MM.1S (cell line): Measurements from ENCODE around the gene PSMB5.

Experiments
- DNase-seq: peaks from one replicate; pipeline ENCODE4 v3.0.0-alpha.2; 2015
- H2AFZ ChIP-seq: fragments of 300-600 bp; sonication (generic); 2 replicates; pipeline ENCODE4 v1.6.0; 2016; ENCODE audit warnings: antibody characterized with exemption, low read length
- H3F3A ChIP-seq: fragments of 300-600 bp; sonication (generic); 2 replicates; pipeline ENCODE4 v1.6.1; 2016; ENCODE audit warnings: mild to moderate bottlenecking, antibody characterized with exemption, low read length, moderate library complexity, mixed read lengths; ENCODE audit not compliant: insufficient read depth
- H3K27ac ChIP-seq: fragments of 300-600 bp; sonication (generic); 2 replicates; pipeline ENCODE4 v1.5.1; 2016; ENCODE audit warnings: mild to moderate bottlenecking, low read length
- H3K27me3 ChIP-seq: fragments of 300-600 bp; sonication (generic); replicated peaks from 2 replicates; pipeline ENCODE4 v1.6.0; 2016; ENCODE audit warnings: low read length; ENCODE audit not compliant: insufficient read depth
- H3K36me3 ChIP-seq: fragments of 300-600 bp; sonication (generic); replicated peaks from 2 replicates; pipeline ENCODE4 v1.6.1; 2016; ENCODE audit warnings: mild to moderate bottlenecking, low read length, mixed read lengths; ENCODE audit not compliant: insufficient read depth
- H3K4me1 ChIP-seq: fragments of 300-600 bp; sonication (generic); 2 replicates; pipeline ENCODE4 v1.6.1; 2016; ENCODE audit warnings: low read length, mixed read lengths
- H3K4me2 ChIP-seq: fragments of 300-600 bp; sonication (generic); 2 replicates; pipeline ENCODE4 v1.6.0; 2016; ENCODE audit warnings: low read depth, low read length
- H3K4me3 ChIP-seq: fragments of 300-600 bp; sonication (generic); 2 replicates; pipeline ENCODE4 v1.5.1; 2016; ENCODE audit warnings: low read length, mixed read lengths
- H3K79me2 ChIP-seq: fragments of 300-600 bp; sonication (generic); 2 replicates; pipeline ENCODE4 v1.6.1; 2016; ENCODE audit warnings: mixed run types, low read length, mixed read lengths
- H3K9ac ChIP-seq: fragments of 300-600 bp; sonication (generic); 2 replicates; pipeline ENCODE4 v1.6.1; 2016; ENCODE audit warnings: low read length, mixed read lengths
- H3K9me2 ChIP-seq: fragments of 300-600 bp; sonication (generic); replicated peaks from 2 replicates; pipeline ENCODE4 v1.6.1; 2016; ENCODE audit warnings: mild to moderate bottlenecking, low read length, mixed read lengths; ENCODE audit not compliant: insufficient read depth
- H3K9me3 ChIP-seq: fragments of 300-600 bp; sonication (generic); replicated peaks from 2 replicates; pipeline ENCODE4 v1.6.1; 2016; ENCODE audit warnings: mild to moderate bottlenecking, low read length, mixed read lengths; ENCODE audit not compliant: insufficient read depth
- H4K20me1 ChIP-seq: fragments of 300-600 bp; sonication (generic); 2 replicates; pipeline ENCODE4 v1.6.1; 2016; ENCODE audit warnings: mild to moderate bottlenecking, low read length, moderate library complexity, mixed read lengths; ENCODE audit not compliant: insufficient read depth
- CTCF ChIP-seq: fragments of 300-600 bp; sonication (generic); IDR thresholded peaks from 2 replicates; pipeline ENCODE4 v1.5.1; 2016; ENCODE audit warnings: antibody characterized with exemption, low read length, mixed read lengths
- EZH2 ChIP-seq: fragments of 300-600 bp; sonication (generic); optimal IDR thresholded peaks from 2 replicates; pipeline ENCODE3; 2017; ENCODE audit warnings: low read depth, mild to moderate bottlenecking, antibody characterized with exemption, low read length, mixed read lengths
- EZH2phosphoT487 ChIP-seq: fragments of 300-600 bp; sonication (generic); IDR thresholded peaks from 2 replicates; pipeline ENCODE4 v1.6.1; 2018; ENCODE audit warnings: antibody characterized with exemption, low read length

The PSMB5 gene

GRCh38 chr14:23033801-23034497 is 751 bp downstream of the PSMB5 start:
- Histone ChIP-seq H3K27ac (peak overlapping the region; percentile 72; the same call in 1 of the 2 replicates), H4K20me1 (no peaks in the 10 kb centered on the region), H3K4me2 (peak overlapping the region; percentile 54), H3K36me3 (no peaks in the 10 kb centered on the region), H3K9me3 (no peaks in the 10 kb centered on the region), H3K27me3 (no peaks in the 10 kb centered on the region), H3K9ac (peak overlapping the region; percentile 97), H3F3A (no peaks in the 10 kb centered on the region), H3K4me1 (no peaks in the 10 kb centered on the region), H2AFZ (peak overlapping the region; percentile 62; the same call in 1 of the 2 replicates), H3K4me3 (peak overlapping the region; percentile 84), H3K79me2 (peaks cover 17% of the 10 kb centered on the region), H3K9me2 (no peaks in the 10 kb centered on the region)
- no peak for TF ChIP-seq CTCF
- TF ChIP-seq EZH2, result no peak
- no peak for TF ChIP-seq EZH2phosphoT487
- DNase-seq, result no peak

- no peak for TF ChIP-seq EZH2
- TF ChIP-seq EZH2phosphoT487, result no peak
- TF ChIP-seq CTCF, result no peak
- no peak overlapping the region for H3K27ac ChIP-seq
- no peak overlapping the region; the same call in 1 of the 2 replicates for H3K4me2 ChIP-seq
- peaks cover 17% of the 10 kb centered on the region for H3K79me2 ChIP-seq
- H3K27me3 ChIP-seq, result no peaks in the 10 kb centered on the region
- H3K9me2 ChIP-seq, result no peaks in the 10 kb centered on the region
- no peaks in the 10 kb centered on the region for H3K9me3 ChIP-seq
- H3K9ac ChIP-seq, result no peak overlapping the region
- DNase-seq, result no peak
- H3K36me3 ChIP-seq, result no peaks in the 10 kb centered on the region
- H3K4me3 ChIP-seq, result no peak overlapping the region
- H3K4me1 ChIP-seq, result no peaks in the 10 kb centered on the region
- H4K20me1 ChIP-seq, result no peaks in the 10 kb centered on the region
- no peaks in the 10 kb centered on the region for H3F3A ChIP-seq
- H2AFZ ChIP-seq, result no peak overlapping the region
These were observed 1.4 kb downstream of the PSMB5 start for GRCh38 chr14:23033251-23033727.

GRCh38 chr14:23030936-23031335 is 3.8 kb downstream of the PSMB5 start:
- H3K4me2 ChIP-seq, result no peak overlapping the region
- H4K20me1 ChIP-seq, result no peaks in the 10 kb centered on the region
- no peaks in the 10 kb centered on the region for H3K9me2 ChIP-seq
- no peak overlapping the region for H2AFZ ChIP-seq
- TF ChIP-seq CTCF (no peak), EZH2 (no peak), EZH2phosphoT487 (no peak)
- H3K27ac ChIP-seq, result no peak overlapping the region
- no peaks in the 10 kb centered on the region for H3F3A ChIP-seq
- H3K4me1 ChIP-seq, result no peaks in the 10 kb centered on the region
- no peaks in the 10 kb centered on the region for H3K27me3 ChIP-seq
- H3K9ac ChIP-seq, result no peak overlapping the region
- H3K36me3 ChIP-seq, result no peaks in the 10 kb centered on the region
- no peak for DNase-seq
- H3K9me3 ChIP-seq, result no peaks in the 10 kb centered on the region
- H3K79me2 ChIP-seq, result peaks cover 17% of the 10 kb centered on the region
- no peak overlapping the region for H3K4me3 ChIP-seq
